DMS 273 treated with DMSO at 0.1 percent for 48 hours (cell line): ENCODE results near the gene KNL1.
A peak's percentile ranks its signal among the peaks of the same experiment; 100 is the strongest.
"Not testable (repeated sequence)": the region's sequence is repeated elsewhere in the genome, so short reads cannot be mapped to it uniquely, and the experiment has no call there.

Experiments used
- DNase-seq: peaks from one replicate; lab custom pipeline; 2025; lab: John Stamatoyannopoulos, UW

Gene KNL1

GRCh38 chr15:40581796-40582195, 12.3 kb upstream of the KNL1 start:
- not testable (repeated sequence) for DNase-seq

- DNase-seq, result no peak
Observed at GRCh38 chr15:40582726-40583246, 11.3 kb upstream of the KNL1 start.

GRCh38 chr15:40584191-40584590, 9.9 kb upstream of the KNL1 start:
- no peak for DNase-seq

- DNase-seq, result no peak
Observed at GRCh38 chr15:40590667-40591050, 3.4 kb upstream of the KNL1 start.

- DNase-seq, result no peak
Observed at GRCh38 chr15:40591389-40591788, 2.7 kb upstream of the KNL1 start.

- DNase-seq, result no peak
Observed at GRCh38 chr15:40593165-40593564, 884 bp upstream of the KNL1 start.

- peak; percentile 67 for DNase-seq
Observed at GRCh38 chr15:40594429-40594836, 384 bp downstream of the KNL1 start.

GRCh38 chr15:40595219-40595618, 1.2 kb downstream of the KNL1 start:
- no peak for DNase-seq

- DNase-seq, result no peak
Observed at GRCh38 chr15:40595773-40596172, 1.7 kb downstream of the KNL1 start.

GRCh38 chr15:40597024-40597423, 3.0 kb downstream of the KNL1 start:
- no peak for DNase-seq

- no peak for DNase-seq
Observed at GRCh38 chr15:40598126-40598525, 4.1 kb downstream of the KNL1 start.

- no peak for DNase-seq
Observed at GRCh38 chr15:40598672-40599071, 4.6 kb downstream of the KNL1 start.

GRCh38 chr15:40600956-40601355, 6.9 kb downstream of the KNL1 start:
- no peak for DNase-seq

- DNase-seq, result no peak
Observed at GRCh38 chr15:40603935-40604334, 9.9 kb downstream of the KNL1 start.

GRCh38 chr15:40613080-40613479, 19.0 kb downstream of the KNL1 start:
- no peak for DNase-seq

GRCh38 chr15:40618023-40618422, 24.0 kb downstream of the KNL1 start:
- DNase-seq, result no peak

GRCh38 chr15:40618906-40619305, 24.9 kb downstream of the KNL1 start:
- DNase-seq, result no peak

- no peak for DNase-seq
Observed at GRCh38 chr15:40623361-40623760, 29.3 kb downstream of the KNL1 start.

GRCh38 chr15:40630313-40630712, 36.3 kb downstream of the KNL1 start:
- no peak for DNase-seq

GRCh38 chr15:40633178-40633577, 39.1 kb downstream of the KNL1 start:
- DNase-seq, result no peak

GRCh38 chr15:40637221-40637745, 43.2 kb downstream of the KNL1 start:
- DNase-seq, result no peak

GRCh38 chr15:40639677-40640076, 45.6 kb downstream of the KNL1 start:
- no peak for DNase-seq

GRCh38 chr15:40647523-40647922, 53.5 kb downstream of the KNL1 start:
- DNase-seq, result no peak

GRCh38 chr15:40650479-40650878, 56.4 kb downstream of the KNL1 start:
- no peak for DNase-seq

GRCh38 chr15:40660686-40661085, 66.6 kb downstream of the KNL1 start:
- DNase-seq, result no peak
